Measurements from ENCODE around the gene SPAG16. TPM values are rescaled to one million over a fixed set of nuclear protein-coding genes. Genes with fewer than 3 reads are reported as not detected.

The SPAG16 gene
- total and polyA plus RNA-seq, 4 donors = 8.7 to 90.6 (median 21.6) TPM

GRCh38 chr2:213644926-213645325, 360.7 kb downstream of the SPAG16 start:
- TF ChIP-seq, protein P1, sequence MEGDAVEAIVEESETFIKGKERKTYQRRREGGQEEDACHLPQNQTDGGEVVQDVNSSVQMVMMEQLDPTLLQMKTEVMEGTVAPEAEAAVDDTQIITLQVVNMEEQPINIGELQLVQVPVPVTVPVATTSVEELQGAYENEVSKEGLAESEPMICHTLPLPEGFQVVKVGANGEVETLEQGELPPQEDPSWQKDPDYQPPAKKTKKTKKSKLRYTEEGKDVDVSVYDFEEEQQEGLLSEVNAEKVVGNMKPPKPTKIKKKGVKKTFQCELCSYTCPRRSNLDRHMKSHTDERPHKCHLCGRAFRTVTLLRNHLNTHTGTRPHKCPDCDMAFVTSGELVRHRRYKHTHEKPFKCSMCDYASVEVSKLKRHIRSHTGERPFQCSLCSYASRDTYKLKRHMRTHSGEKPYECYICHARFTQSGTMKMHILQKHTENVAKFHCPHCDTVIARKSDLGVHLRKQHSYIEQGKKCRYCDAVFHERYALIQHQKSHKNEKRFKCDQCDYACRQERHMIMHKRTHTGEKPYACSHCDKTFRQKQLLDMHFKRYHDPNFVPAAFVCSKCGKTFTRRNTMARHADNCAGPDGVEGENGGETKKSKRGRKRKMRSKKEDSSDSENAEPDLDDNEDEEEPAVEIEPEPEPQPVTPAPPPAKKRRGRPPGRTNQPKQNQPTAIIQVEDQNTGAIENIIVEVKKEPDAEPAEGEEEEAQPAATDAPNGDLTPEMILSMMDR (IDR thresholded peaks at IDR 0.05; ENCODE audit: control extremely low read depth, extremely low read depth) = no peak
- 85 to 90% methylated on average over 4 of the region's 4 CpGs for WGBS, 2 donors

DNA sequence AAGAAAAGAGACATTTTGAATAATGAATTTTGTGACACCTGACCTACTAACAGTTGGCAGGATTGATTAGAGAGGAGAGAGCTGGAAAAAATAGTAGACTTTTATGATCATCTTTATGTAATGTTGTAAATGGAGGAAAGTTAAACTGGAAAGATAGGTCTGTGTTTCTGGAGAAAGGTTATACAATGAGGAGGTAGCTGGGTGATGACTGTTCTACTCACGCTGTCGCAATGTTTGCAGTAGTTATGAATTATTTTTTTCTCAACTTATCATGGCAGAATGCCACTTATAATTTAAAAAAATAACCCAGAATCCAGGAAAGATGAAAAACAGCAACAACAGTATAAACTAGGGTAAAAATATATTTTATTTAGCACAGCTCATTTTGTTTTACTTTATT, 364.9 kb downstream of the SPAG16 start:
- H3K4me1 ChIP-seq (ENCODE audit: control insufficient read depth in 5 of 5, insufficient read depth in 5 of 5, low read length in 5 of 5) = no peaks in the 10 kb centered on the region
- TF ChIP-seq, protein P1 (IDR thresholded peaks at IDR 0.05; ENCODE audit: control extremely low read depth, extremely low read depth) = no peak
- no peak for ATAC-seq (ENCODE audit: insufficient read depth, low FRiP score)

More at GRCh38 chr2:213644926-213645325, 360.7 kb downstream of the SPAG16 start:
- no peaks in the 10 kb centered on the region for H3K27me3 ChIP-seq (ENCODE audit: control insufficient read depth in 3 of 3, insufficient read depth in 3 of 3, low read length in 2 of 3)
- no peak overlapping the region for H3K4me3 ChIP-seq
- no peak overlapping the region for H3K27ac ChIP-seq (ENCODE audit: low read depth in 1 of 2, low read length in 1 of 2)
- H3K36me3 ChIP-seq (ENCODE audit: control insufficient read depth in 4 of 4, insufficient read depth in 4 of 4, low read length in 4 of 4) = no peaks in the 10 kb centered on the region
- ATAC-seq (ENCODE audit: insufficient read depth, low FRiP score) = no peak
- H3K9me3 ChIP-seq (ENCODE audit: control insufficient read depth in 4 of 4, insufficient read depth in 3 of 4, low read length in 3 of 4) = peaks cover 0 to 3% (median 0%) of the 10 kb centered on the region in 4 donors
- DNase-seq = no peak
- no peaks in the 10 kb centered on the region for H3K4me1 ChIP-seq (ENCODE audit: control insufficient read depth in 5 of 5, insufficient read depth in 5 of 5, low read length in 5 of 5)
- H3K9ac ChIP-seq (ENCODE audit: insufficient read depth in 1 of 2, low read length in 2 of 2) = no peak overlapping the region

GRCh38 chr2:213664817-213665216, 380.6 kb downstream of the SPAG16 start:
- Histone ChIP-seq H3K9ac (ENCODE audit: insufficient read depth in 1 of 2, low read length in 2 of 2) (no peak overlapping the region), H3K27ac (ENCODE audit: low read depth in 1 of 2, low read length in 1 of 2) (no peak overlapping the region), H3K27me3 (ENCODE audit: control insufficient read depth in 3 of 3, insufficient read depth in 3 of 3, low read length in 2 of 3) (no peaks in the 10 kb centered on the region), H3K4me3 (no peak overlapping the region), H3K9me3 (ENCODE audit: control insufficient read depth in 4 of 4, insufficient read depth in 3 of 4, low read length in 3 of 4) (peaks cover 0 to 8% (median 3%) of the 10 kb centered on the region in 4 donors), H3K36me3 (ENCODE audit: control insufficient read depth in 4 of 4, insufficient read depth in 4 of 4, low read length in 4 of 4) (no peaks in the 10 kb centered on the region), H3K4me1 (ENCODE audit: control insufficient read depth in 5 of 5, insufficient read depth in 5 of 5, low read length in 5 of 5) (no peaks in the 10 kb centered on the region)
- TF ChIP-seq, protein P1 (IDR thresholded peaks at IDR 0.05; ENCODE audit: control extremely low read depth, extremely low read depth) = no peak
- ATAC-seq (ENCODE audit: insufficient read depth, low FRiP score) (no peak), DNase-seq (no peak)

More for the DNA sequence above, 364.9 kb downstream of the SPAG16 start:
- Histone ChIP-seq H3K9ac (ENCODE audit: insufficient read depth in 1 of 2, low read length in 2 of 2) (no peak overlapping the region), H3K4me3 (no peak overlapping the region), H3K9me3 (ENCODE audit: control insufficient read depth in 4 of 4, insufficient read depth in 3 of 4, low read length in 3 of 4) (no peaks in the 10 kb centered on the region), H3K27me3 (ENCODE audit: control insufficient read depth in 3 of 3, insufficient read depth in 3 of 3, low read length in 2 of 3) (no peaks in the 10 kb centered on the region), H3K27ac (ENCODE audit: low read depth in 1 of 2, low read length in 1 of 2) (no peak overlapping the region), H3K36me3 (ENCODE audit: control insufficient read depth in 4 of 4, insufficient read depth in 4 of 4, low read length in 4 of 4) (no peaks in the 10 kb centered on the region)
- no peak for DNase-seq
- WGBS, 2 donors = 85 to 87% methylated on average over 2 of the region's 2 CpGs

- ATAC-seq (ENCODE audit: insufficient read depth, low FRiP score) (no peak), DNase-seq (no peak)
- WGBS, 2 donors = 87 to 89% methylated on average over 4 of the region's 4 CpGs
- no peaks in the 10 kb centered on the region for H3K4me1 ChIP-seq (ENCODE audit: control insufficient read depth in 5 of 5, insufficient read depth in 5 of 5, low read length in 5 of 5)
- H3K4me3 ChIP-seq = no peak overlapping the region
- no peak overlapping the region for H3K9ac ChIP-seq (ENCODE audit: insufficient read depth in 1 of 2, low read length in 2 of 2)
- peaks cover 0 to 3% (median 0%) of the 10 kb centered on the region in 4 donors for H3K9me3 ChIP-seq (ENCODE audit: control insufficient read depth in 4 of 4, insufficient read depth in 3 of 4, low read length in 3 of 4)
- H3K27ac ChIP-seq (ENCODE audit: low read depth in 1 of 2, low read length in 1 of 2) = no peak overlapping the region
- TF ChIP-seq, protein P1 (IDR thresholded peaks at IDR 0.05; ENCODE audit: control extremely low read depth, extremely low read depth) = no peak
- H3K36me3 ChIP-seq (ENCODE audit: control insufficient read depth in 4 of 4, insufficient read depth in 4 of 4, low read length in 4 of 4) = no peaks in the 10 kb centered on the region
- H3K27me3 ChIP-seq (ENCODE audit: control insufficient read depth in 3 of 3, insufficient read depth in 3 of 3, low read length in 2 of 3) = no peaks in the 10 kb centered on the region
These were observed 385.4 kb downstream of the SPAG16 start for GRCh38 chr2:213669657-213670056.

Measured in lung (tissue), 12 donors.